DMS53 (cell line): Measurements from ENCODE around the gene CFAP52.
"Not testable (repeated sequence)": the region's sequence is repeated elsewhere in the genome, so short reads cannot be mapped to it uniquely, and the experiment has no call there.

Experiments used
- DNase-seq: peaks from one replicate; lab custom pipeline; 2025; lab: John Stamatoyannopoulos, UW

CFAP52 gene, protein sequence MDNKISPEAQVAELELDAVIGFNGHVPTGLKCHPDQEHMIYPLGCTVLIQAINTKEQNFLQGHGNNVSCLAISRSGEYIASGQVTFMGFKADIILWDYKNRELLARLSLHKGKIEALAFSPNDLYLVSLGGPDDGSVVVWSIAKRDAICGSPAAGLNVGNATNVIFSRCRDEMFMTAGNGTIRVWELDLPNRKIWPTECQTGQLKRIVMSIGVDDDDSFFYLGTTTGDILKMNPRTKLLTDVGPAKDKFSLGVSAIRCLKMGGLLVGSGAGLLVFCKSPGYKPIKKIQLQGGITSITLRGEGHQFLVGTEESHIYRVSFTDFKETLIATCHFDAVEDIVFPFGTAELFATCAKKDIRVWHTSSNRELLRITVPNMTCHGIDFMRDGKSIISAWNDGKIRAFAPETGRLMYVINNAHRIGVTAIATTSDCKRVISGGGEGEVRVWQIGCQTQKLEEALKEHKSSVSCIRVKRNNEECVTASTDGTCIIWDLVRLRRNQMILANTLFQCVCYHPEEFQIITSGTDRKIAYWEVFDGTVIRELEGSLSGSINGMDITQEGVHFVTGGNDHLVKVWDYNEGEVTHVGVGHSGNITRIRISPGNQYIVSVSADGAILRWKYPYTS

DNA sequence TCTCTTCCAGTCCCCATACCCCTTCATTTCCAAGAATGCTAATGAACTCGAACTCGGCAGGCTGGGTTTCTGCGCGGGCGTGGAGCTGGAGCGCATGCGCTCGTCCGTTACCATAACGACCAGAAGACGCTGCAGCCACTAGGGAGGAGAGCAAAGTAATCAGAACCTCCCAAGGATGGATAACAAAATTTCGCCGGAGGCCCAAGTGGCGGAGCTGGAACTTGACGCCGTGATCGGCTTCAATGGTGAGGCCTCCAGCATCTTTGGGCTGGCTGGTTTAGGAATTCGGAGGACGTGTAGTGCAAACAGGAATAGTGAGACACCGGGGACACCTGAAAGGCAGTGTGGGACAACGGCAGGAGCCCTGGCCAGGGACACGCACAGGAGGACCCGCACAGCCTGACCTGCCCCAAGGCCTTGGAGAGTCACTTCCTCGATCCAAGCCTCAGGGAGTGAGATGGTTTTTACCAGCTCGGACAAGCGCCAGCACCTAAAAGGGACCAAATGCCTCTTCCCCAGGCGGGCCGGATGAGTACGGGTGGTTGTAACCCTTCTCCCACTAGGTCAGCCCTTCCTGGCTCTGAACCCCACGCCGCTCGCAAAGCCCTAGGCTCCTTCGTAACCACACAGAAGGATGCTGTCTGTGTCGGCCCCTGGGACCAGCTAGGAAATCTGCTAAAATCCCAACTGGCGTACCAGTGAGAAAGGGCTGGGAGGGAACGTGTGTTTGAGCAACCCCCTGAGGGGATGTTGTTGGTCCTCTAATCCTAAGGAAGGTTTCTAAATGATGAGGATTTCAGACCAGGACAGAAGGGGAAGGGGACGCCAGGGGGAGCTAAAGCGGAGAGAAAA lies at the start of gene CFAP52:
TSS of gene CFAP52 (plus strand) at position 122 of the 852 bp plus-strand sequence. CDS start at position 176, 54 bp downstream.
- DNase-seq, result peak; percentile 93

DNA sequence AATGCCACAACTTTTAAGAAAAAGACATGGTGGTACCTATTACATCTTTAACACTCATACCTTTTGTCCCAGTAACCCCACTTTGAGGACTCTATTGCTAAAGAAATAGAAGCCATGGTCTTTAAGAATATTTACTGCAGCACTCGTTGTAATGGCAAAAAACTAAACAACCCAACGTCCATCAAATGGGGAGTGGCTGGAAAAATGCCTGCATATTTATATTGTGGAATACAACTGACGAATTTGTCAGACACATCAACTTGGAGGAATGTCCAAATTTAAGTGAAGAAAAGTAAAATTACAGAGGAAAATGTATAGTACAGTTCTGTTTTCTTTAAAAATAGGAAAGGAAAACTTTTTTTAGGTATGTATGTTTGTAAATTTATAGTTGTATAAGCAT lies 48.7 kb upstream of the CFAP52 start:
- no peak for DNase-seq

DNA sequence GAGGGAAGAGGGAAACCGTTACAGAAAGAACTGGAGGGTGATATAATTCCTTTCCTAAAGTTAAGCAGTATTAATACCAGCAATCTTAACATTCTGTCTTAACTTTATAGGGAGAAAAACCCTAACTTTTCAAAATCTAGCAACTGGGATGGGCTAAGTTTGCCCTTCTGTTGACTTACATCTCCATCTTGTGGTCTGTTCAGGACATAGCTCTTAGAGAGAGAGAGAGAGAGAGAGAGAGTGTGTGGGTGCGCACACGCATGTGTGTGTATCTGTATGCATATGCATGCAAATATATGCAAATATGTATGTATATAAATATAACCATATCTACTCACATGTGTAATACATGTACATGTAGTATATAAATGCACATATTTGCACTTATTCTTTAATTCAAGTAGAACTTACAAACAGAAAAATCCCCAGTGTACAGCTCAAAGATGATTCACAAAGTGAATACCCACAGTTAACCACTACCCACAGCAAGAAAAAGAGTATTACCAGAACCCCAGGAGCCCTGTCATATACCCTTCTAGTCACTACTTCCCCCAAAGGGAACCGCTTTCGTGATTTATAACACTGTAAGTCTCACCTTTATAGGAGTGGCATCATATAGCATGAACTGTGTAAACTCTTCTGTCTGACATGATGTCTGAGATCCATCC lies 47.3 kb upstream of the CFAP52 start:
- peak; percentile 47 for DNase-seq

DNA sequence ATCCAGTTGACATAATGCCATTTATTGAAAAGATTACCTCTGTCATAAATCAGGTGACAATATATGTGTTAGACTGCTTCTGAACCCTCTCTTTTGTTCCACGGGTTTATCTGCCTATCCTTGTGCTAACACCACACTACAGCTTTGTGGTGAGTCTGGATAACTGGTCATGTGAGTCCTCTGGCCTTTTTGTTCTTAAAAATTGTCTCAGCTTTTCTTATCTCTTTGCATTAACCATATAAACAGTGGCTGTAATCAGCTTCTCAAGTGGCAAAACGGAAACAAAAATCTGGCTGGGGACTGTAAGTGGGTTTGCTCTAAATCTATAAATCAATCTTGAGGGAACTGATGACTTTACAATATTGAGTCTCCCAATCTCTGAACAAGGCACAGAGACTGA lies 45.4 kb upstream of the CFAP52 start:
- DNase-seq, result no peak

DNA sequence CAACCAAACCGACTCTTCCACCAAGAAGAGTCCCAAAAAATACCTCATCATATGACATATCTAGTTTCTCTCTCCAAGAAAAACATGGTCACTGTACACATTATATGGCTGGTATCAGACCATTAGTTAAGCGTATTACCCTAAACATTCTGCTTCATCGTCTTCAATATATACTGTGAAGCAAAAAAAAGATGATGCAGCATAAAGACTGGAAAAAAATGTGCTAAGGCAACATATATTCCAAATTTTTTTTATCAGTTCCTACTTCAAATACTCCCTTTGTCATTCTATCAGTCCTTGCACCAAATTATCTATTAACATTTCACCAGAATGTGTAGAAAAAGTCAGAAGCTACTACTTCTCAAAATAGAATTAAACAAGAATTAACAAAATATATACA lies 43.7 kb upstream of the CFAP52 start:
- DNase-seq, result no peak

DNA sequence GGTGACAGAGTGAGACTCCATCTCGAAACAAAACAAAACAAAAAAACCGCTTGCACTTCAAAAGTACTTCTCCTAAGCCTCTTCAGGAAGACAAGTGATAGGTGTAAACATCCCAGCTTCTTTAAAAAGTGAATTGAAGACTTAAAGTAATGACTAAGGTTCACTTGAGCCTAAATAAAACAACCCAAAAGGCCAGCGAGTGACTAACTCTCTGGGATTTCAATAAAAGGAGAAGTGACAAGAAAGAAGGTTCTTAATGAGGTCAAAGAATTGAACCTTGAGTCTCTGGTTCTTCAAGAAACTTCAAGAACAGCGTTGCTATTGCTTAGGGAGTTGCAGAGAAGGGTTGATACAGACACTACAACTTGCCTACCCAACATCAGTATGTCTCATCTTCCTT lies 43.0 kb upstream of the CFAP52 start:
- no peak for DNase-seq

DNA sequence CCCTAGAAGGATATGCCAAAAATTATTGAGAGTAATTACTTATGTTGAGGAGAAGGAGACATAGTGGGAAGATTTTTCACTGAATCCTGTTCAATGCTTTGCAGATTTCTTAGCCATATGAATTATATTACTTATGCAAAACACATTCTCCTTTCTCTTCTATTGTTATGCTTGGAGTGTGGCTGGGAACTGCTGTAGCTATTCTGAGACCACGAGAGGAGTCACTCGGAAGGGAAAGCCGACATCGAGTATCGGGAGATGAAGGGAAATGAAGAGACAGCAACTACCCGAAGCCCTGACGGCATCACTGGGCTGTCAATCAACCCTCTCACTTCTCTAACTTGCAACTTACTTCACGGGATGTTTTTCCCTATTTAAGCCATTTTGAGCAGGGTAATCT lies 40.4 kb upstream of the CFAP52 start:
- no peak for DNase-seq

DNA sequence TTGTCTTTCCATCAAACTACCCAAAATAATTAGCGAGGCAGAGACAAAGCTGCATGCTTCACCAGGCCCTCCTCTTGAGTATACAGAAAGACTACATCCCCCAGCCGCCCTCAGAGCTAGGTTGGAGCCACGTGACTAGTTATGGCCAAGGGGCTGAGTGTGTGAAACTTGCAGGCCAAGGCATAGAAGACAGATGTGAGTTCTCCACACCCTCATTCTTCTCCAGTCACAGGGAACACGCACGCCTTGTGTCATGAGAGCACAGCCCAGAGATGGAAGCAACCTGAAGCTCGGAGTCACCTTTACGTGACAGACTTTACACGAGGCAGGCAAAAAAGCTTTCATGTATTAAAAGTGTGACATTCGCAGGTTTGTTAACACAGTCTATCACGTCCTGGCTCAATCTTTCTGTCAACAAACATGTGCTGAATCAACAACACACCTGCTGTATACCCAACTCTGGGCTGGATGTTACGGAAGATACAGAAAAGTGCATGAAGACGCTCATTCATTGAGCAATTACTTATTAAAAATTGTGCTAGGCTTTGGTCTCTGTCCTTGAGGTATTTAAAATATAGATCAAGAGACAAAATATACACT lies 39.2 kb upstream of the CFAP52 start:
- DNase-seq, result peak; percentile 22

DNA sequence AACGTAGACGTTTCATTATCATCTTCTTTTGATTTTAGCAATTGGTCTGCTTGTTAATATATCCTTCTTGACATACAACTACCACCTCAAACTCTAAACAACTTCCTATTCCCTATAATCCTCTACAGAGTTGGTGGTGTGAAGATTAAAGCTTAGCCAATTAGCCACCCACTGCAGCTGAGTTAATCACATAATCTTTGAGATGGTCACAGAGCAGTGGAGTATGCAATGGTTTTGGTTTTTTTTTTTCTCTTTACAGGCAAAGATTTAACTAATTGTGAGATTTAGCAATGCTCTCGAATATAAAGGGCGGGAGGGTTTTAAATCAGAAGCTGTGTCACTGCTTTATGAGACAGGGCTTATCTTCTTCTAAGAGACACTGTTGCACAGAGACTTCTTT lies 37.8 kb upstream of the CFAP52 start:
- no peak for DNase-seq

DNA sequence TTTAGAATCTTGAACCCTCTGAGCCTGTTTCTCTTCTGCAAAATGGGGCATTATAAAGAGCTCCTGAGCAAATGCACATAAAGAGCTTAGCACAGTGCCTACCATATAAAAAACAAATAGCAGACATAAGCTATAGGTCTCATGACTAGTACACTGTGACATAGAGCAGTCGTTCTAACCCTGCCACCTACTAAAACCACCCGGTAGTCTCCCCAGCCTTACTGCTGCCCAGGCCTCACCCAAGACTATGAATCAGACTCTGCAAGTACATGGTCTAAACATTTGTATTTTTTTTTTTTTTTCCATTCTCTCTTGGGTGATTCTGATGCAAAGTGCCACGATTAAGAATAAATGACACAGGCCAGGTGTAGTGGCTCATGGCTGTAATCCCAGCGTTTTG lies 34.7 kb upstream of the CFAP52 start:
- no peak for DNase-seq

DNA sequence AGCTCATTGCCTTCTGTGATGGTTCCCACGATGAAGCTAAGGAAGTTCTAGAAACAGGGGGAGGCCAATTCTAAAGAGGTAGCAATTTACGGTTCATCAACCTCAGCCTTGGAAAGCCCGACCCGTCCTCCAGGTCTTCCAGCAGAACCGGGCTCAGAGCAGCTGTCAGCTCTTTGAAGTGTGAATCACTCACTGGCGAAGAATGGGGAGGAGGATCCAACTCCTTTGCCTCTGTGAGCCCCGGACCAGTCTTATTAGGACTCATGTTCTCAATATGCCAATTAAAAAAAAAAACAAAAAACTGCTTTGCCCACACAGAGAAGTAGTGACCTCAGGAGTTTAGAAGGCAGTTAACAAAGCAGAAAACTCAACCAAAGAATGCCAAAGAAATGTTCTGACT lies 32.2 kb upstream of the CFAP52 start:
- DNase-seq, result no peak

DNA sequence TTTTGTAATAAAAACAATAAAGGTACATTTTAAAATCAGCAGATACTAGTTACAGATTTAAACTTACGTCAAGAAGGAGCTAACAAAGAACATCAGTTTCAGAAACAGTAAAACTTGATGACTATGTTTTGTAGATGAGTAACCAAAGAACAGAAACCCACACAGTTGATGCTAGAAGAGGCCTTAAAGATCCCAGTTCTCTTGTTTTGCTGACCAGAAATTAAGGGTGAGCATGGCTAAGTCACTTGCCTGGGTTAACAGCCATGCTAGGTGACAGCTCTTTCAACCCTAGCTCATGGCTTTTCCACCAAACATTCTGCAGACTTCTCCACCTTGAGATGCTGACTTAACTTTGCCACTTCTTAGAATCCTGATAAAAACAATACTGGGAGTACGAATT lies 27.2 kb upstream of the CFAP52 start:
- no peak for DNase-seq

DNA sequence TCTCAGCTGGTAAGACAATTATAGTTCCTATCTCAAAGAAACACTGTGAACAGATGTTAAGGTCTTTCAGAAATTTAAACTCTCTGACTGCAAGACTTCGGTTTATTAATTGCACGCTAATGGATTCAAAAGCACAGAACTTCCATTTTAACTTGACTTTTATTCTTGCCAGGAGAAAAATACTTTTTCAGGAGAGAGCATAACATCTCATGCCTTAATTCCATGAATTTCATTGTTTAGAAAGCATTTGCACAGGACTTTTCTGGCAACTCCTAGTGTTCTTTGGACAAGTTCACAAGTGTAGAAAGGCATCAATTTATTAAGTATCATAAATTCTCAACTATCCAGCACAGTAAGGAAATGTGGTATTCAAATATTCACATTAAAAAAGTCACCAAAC lies 23.3 kb upstream of the CFAP52 start:
- DNase-seq, result no peak

DNA sequence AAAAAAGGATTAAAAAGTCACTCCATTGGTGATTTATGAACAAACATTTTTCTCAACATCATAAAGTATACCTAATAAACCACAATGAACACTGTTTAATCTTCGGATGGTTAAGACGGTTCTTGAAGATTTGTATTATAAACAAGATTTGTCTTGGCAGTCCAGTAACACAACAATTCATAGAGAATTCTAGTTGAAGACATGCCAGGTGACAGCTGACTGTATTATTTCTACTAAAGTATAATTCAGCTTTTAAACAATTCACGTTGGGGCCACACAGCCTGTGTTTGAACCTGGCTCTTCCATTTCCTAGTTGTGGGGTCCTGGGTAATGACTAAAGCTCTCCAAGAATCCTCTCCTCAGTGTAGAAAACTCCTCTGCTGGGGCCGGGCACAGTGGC lies 22.8 kb upstream of the CFAP52 start:
- no peak for DNase-seq

DNA sequence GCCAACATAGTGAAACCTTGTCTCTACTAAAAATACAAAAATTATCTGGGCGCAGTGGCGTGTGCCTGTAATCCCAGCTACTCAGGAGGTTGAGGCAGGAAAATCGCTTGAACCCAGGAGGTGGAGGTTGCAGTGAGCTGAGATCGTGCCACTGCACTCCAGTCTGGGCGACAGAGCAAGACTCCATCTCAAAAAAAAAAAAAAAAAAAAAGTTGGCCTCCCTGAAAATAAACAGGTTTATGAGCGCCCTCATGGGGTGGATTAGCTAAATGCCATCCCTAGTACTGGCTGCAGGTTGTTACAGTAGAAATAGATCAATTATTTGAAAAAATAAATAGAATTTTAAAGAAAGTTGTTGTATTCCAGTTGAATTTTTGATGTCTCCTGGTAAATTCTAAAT lies 21.7 kb upstream of the CFAP52 start:
- DNase-seq, result peak; percentile 88

DNA sequence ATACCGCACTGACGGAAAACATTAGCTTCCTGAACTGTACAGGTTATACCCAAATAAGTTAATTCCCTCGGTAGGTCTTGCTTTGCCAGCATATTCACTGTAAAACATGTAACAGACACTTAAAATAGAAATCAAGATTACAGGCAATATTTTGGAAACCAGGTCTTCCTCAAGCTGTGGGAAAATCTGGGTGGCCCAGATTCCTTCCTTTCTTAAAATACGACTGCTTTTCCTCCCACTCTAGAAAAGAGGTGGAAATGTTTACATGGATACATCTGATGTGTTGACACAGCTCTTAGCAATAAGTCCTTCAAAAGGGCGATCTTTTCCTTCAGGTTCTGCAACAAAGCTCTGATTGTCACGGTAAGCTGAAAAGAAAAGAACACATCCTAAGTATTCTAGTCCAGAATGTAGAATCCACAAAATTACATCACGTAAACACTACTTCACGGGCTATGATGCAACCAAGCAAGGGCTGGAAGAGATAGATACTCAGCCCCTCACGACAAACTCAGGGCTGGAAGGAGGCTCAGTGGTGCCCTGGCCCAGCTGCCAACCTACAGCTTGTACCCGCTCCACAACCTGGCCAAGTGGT lies 19.2 kb upstream of the CFAP52 start:
- peak; percentile 85 for DNase-seq

DNA sequence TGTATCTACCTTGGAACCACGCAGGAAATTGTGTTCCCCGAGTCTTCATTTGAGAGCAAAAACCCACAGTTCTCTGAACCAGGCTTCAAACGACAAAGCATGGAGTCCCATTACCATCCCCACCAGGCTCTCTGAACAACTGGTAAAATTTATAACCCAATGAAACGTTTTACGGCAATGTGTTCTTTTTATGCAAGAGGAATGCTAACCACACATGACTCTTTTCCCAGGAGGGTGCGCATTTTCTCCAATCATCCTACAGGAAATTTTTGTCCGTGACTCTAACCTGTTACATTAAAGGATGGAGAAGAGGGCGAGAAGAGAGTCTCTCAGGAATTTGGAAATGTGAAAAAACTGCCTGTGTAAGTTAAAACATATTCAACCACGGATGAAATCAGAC lies 18.6 kb upstream of the CFAP52 start:
- DNase-seq, result no peak

DNA sequence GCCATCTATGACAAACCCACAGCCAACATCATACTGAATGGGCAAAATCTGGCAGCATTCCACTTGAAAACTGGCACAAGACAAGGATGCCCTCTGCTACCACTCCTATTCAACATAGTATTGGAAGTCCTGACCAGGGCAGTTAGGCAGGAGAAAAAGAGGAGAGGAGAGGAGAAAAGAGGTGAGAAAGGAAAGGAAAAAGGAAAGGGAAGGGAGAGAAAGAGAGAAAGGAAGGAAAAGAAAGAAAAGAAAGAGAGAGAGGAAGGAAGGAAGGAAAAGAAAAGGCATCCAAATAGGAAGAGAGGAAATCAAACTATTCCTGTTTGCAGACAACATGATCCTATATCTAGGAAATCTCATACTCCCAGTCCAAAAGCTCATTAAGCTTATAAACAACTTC lies 12.3 kb upstream of the CFAP52 start:
- no peak for DNase-seq

DNA sequence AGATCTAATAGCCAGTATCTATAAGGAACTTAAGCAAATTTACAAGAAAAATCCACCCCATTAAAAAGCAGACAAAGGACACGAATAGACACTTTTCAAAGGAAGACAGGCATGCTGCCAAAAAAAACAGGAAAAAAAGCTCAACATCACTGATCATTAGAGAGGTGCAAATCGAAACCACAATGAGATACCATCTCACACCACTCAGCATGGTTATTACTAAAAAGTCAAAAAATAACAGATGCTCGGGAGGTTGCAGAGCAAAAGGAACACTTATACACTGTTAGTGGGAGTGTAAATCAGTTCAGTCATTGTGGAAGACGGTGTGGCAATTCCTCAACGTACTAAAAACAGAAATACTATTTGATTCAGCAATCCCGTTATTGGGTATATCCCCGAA lies 10.4 kb upstream of the CFAP52 start:
- DNase-seq, result peak; percentile 8

DNA sequence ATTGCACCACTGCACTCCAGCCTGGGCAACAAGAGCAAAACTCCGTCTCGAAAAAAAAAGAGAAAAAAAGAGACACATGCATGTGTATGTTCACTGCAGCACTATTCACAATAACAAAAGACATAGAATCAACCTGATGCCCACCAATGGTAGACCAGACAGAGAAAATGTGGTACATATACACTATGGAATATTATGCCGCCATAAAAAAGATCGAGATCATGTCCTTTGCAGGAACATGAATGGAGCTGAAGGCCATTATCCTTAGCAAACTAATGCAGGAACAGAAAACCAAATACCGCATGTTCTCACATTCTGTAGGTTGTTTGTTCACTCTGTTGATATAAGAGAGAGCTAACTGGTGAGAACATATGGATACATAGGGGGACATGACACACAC lies 9.7 kb upstream of the CFAP52 start:
- not testable (repeated sequence) for DNase-seq

DNA sequence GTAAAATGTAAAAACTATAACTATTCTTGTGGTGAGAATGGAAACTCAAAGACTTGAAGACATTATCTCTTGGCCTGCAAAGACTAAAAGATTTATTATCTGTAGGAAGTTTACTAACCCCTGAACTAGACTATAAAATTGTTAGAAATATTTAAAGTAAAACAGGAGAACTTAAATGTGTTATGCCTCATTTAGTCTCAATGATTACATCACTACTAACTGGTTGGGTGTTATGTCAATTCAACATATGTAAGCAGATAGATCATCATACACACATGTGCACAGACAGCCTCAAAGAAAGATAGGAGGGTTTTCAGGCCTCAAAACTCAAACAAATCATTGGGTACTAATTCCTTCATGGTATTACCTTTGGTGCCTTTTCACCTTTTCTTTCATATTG lies 8.4 kb upstream of the CFAP52 start:
- no peak for DNase-seq
